Pancreas (tissue), 10 donors: ENCODE data around the gene FOXC1. TPM values are rescaled to one million over a fixed set of nuclear protein-coding genes. Genes with fewer than 3 reads are reported as not detected.

Experiments used
- ATAC-seq, 4 donors: fragments of 200-7000 bp; cut with Tn5 transposase; one replicate each; pipeline versions ENCODE4 v1.8.0 to v1.9.1; 2020; ENCODE audit warnings: mild to moderate bottlenecking in 4 of 4, moderate library complexity in 4 of 4
- DNase-seq, 6 donors: peaks; one replicate each; pipeline ENCODE4 v3.0.0-alpha.2; 2020
- FAIRE-seq: peaks from 2 replicates; lab custom pipeline; 2012; peaks lifted over from hg19 to GRCh38; lab: Jason Lieb, UNC
- H3K27ac ChIP-seq, 4 donors: fragments of 200-600 bp; sonication (generic); 1 replicate in 3 of 4; 2 replicates in 1 of 4; pipeline versions ENCODE4 v1.5.0 to v1.8.0; 2020
- H3K27me3 ChIP-seq, 4 donors: fragments of 200-600 bp; one replicate each; pipeline ENCODE4 v1.8.0; 2021
- H3K36me3 ChIP-seq, 3 donors: fragments of 200-600 bp; sonication (generic) in 1 of 3; one replicate each; pipeline versions ENCODE4 v1.5.0 to v1.8.0; 2020 to 2021
- H3K4me1 ChIP-seq, 3 donors: fragments of 200-600 bp; one replicate each; pipeline ENCODE4 v1.8.0; 2021
- H3K4me3 ChIP-seq, 4 donors: fragments of 200-600 bp; sonication (generic) in 2 of 4; one replicate each; pipeline versions ENCODE4 v1.5.0 to v1.8.0; 2020 to 2021
- H3K9me3 ChIP-seq, 4 donors: fragments of 200-600 bp; one replicate each; pipeline ENCODE4 v1.8.0; 2021
- WGBS, 2 donors: extraction: QIAGEN DNeasy Blood & Tissue Kit; methylation state at CpG; one replicate each; pipeline ENCODE4 v1.1.7; 2013; 5-methylcytosine and 5-hydroxymethylcytosine counted together
- intact Hi-C, 3 donors: fragments of 100-400 bp; cut with DNase I; formaldehyde crosslinking; loops; one replicate each; pipeline versions ENCODE4 v1.11.1 to v1.14.2; 2022
- polyA plus RNA-seq, 2 donors: library from polyadenylated mRNA; stranded (reverse); fragments of 200-250 nt; gene quantifications; one replicate each; pipeline ENCODE4 v1.2.3, GENCODE V29; 2013
- total RNA-seq, 6 donors: library from RNA; stranded (reverse); fragmentation: NEBNext Ultra II Directional in 4 of 6; extraction: Animal tissue kit (Norgen Biotek cat#: 25700) in 4 of 6; gene quantifications; one replicate each; pipeline versions ENCODE4 v1.2.1 to v1.2.4, GENCODE V29; 2021 to 2023
- TF ChIP-seq, protein P1 (sequence below), 4 donors: fragments of 200-600 bp; sonication (generic) in 3 of 4; IDR thresholded peaks; one replicate each; pipeline versions ENCODE4 v1.5.0 to v1.8.0; 2021; ENCODE audit warnings: antibody characterized with exemption in 4 of 4
- donor health status: healthy with polysubstance abuse.
- donor health status: DM: no; HTN: no; CAD: no; lungs with moderate emphysema.
- donor health status: DM: no; HTN: no; CAD: no.
- donor health status: control.
- donor health status: control.
- donor health status: Bipolar disorder and iron deficiency.
- donor health status: DM: yes; HTN: yes; CAD: no.
- donor health status: DM: no; HTN: no; CAD: no.
- donor health status: DM: no; HTN: no; CAD: no.
- donor health status: DM: yes; HTN: yes; CAD: no.

The FOXC1 gene
- total and polyA plus RNA-seq, 8 donors, result 0.99 to 4.0 (median 2.5) TPM

DNA sequence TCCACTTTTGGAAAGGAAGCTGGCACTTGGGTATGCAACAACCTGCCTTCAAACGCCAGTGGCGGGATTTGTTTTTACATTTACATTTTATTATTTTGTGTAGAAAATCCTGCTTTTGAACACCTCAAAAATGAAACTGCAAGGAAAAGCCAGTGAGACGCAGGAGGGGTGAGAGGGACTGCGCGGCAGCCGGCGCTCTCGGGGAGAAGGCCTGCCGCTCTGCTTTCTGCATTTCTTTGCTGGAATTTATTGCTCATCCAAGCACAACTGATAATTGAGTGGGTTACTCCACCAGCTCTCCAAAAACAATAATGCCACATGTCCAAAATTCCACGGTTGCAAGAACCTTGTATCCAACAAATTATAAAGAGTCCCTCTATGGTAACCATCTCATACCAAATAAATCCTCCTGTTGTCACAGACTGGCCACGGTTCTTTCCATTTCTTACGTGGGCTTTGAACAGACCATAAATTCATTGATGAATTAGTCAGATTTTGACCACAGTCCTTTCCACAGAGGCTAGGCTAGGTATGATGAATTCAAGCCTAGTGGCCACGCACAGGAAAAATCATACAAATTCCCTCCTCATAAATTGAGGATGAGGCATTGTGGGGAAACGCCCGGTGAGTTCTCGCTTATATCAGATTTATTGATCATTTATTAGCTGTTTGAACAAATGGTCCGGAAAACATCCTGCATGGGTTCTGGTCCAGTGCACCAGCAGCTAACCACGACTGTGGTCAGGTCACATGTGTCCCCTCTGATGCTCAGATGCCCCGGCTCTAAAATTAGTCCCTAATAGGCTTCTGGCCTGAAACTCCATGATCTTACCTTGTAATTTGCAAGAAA lies 31.6 kb upstream of the FOXC1 start:
- no peaks in the 10 kb centered on the region for H3K9me3 ChIP-seq
- no peak overlapping the region for H3K27ac ChIP-seq
- H3K36me3 ChIP-seq, result no peaks in the 10 kb centered on the region
- intact Hi-C loops, result no loop called here
- no peak overlapping the region for H3K4me3 ChIP-seq
- FAIRE-seq (no peak), ATAC-seq (no peak), DNase-seq (no peak)
- 81 to 86% methylated on average over 19 of the region's 19 CpGs for WGBS, 2 donors
- H3K27me3 ChIP-seq, result no peaks in the 10 kb centered on the region
- H3K4me1 ChIP-seq, result no peaks in the 10 kb centered on the region
- TF ChIP-seq, protein P1, sequence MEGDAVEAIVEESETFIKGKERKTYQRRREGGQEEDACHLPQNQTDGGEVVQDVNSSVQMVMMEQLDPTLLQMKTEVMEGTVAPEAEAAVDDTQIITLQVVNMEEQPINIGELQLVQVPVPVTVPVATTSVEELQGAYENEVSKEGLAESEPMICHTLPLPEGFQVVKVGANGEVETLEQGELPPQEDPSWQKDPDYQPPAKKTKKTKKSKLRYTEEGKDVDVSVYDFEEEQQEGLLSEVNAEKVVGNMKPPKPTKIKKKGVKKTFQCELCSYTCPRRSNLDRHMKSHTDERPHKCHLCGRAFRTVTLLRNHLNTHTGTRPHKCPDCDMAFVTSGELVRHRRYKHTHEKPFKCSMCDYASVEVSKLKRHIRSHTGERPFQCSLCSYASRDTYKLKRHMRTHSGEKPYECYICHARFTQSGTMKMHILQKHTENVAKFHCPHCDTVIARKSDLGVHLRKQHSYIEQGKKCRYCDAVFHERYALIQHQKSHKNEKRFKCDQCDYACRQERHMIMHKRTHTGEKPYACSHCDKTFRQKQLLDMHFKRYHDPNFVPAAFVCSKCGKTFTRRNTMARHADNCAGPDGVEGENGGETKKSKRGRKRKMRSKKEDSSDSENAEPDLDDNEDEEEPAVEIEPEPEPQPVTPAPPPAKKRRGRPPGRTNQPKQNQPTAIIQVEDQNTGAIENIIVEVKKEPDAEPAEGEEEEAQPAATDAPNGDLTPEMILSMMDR (IDR thresholded peaks at IDR 0.05), result no peak

DNA sequence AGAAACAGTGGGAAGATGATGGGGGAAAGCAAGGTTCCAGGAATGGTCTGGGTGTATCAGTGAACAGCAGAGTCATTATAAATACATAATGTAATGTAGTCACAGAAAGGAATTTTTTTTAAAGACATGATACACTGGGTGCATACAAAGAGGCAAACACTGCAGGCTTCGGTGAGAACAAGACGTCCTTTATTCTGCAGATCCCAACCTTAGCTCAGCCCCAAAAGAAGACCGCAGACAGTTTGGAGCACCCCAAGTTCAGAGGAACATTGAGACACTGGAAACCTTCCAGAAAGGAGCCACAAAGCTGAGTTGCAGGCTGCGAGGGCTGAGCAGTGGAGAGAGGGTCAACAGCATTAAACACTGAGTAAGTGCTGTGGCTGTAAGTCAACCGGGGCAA lies 30.6 kb upstream of the FOXC1 start:
- no peaks in the 10 kb centered on the region for H3K36me3 ChIP-seq
- DNase-seq (no peak), FAIRE-seq (no peak), ATAC-seq (no peak)
- TF ChIP-seq, protein P1 (IDR thresholded peaks at IDR 0.05), result no peak
- WGBS, 2 donors, result 66 to 80% methylated on average over 5 of the region's 5 CpGs
- H3K27me3 ChIP-seq, result no peaks in the 10 kb centered on the region
- H3K27ac ChIP-seq, result no peak overlapping the region
- no peak overlapping the region for H3K4me3 ChIP-seq
- intact Hi-C loops, result no loop called here
- H3K4me1 ChIP-seq, result no peaks in the 10 kb centered on the region
- no peaks in the 10 kb centered on the region for H3K9me3 ChIP-seq

DNA sequence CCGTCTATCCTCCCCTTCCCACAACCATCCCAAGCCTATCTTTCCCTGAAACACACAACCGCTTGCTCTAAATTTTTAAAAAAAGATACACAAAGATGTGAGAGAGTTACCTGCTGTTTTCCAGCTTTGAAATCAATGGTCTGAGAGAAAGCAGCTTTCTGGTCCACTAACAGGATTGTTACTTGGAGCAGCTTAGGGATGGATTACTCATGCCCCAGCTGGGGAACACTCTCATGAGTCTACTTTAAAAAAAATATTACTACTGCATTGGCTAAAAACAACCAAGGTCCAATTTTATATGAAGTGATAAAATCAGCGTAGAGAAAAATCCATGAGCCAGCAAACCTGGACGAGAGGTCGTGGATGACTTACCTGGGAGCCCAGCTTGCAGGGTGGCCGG lies 29.6 kb upstream of the FOXC1 start:
- intact Hi-C loops, result no loop called here
- DNase-seq (no peak), ATAC-seq (no peak), FAIRE-seq (no peak)
- Histone ChIP-seq H3K9me3 (no peaks in the 10 kb centered on the region), H3K27me3 (no peaks in the 10 kb centered on the region), H3K36me3 (no peaks in the 10 kb centered on the region), H3K4me3 (no peak overlapping the region), H3K4me1 (no peaks in the 10 kb centered on the region), H3K27ac (no peak overlapping the region)
- TF ChIP-seq, protein P1 (IDR thresholded peaks at IDR 0.05), result no peak
- WGBS, 2 donors, result 82 to 85% methylated on average over 6 of the region's 6 CpGs

- WGBS, 2 donors, result 77% methylated on average over 9 of the region's 9 CpGs
- H3K27me3 ChIP-seq, result no peaks in the 10 kb centered on the region
- TF ChIP-seq, protein P1 (IDR thresholded peaks at IDR 0.05), result no peak
- intact Hi-C loops, result no loop called here
- ATAC-seq, result no peak
- no peak overlapping the region for H3K27ac ChIP-seq
- no peaks in the 10 kb centered on the region for H3K4me1 ChIP-seq
- DNase-seq, result no peak
- H3K9me3 ChIP-seq, result no peaks in the 10 kb centered on the region
- H3K4me3 ChIP-seq, result no peak overlapping the region
- FAIRE-seq, result no peak
- no peaks in the 10 kb centered on the region for H3K36me3 ChIP-seq
Observed at GRCh38 chr6:1580585-1580984, 29.1 kb upstream of the FOXC1 start.
